PC-9 (cell line): ENCODE data around the gene DET1. TPM values are rescaled to one million over a fixed set of nuclear protein-coding genes. Genes with fewer than 3 reads are reported as not detected.

Source experiments
- BruUV-seq: library from RNA; stranded (reverse); fragments of 400-500 nt; replicated peaks from 2 replicates; lab custom pipeline; 2021; lab: Mats Ljungman, UMichigan
- CTCF ChIA-PET: fragments of 300-600 bp; sonication (Branson Sonifier 250); formaldehyde crosslinking; loops from one replicate; lab custom pipeline; 2022; ENCODE audit warnings: antibody characterized with exemption; lab: Charles Lee
- POLR2A ChIA-PET: fragments of 300-600 bp; sonication (Branson Sonifier 250); formaldehyde crosslinking; loops from one replicate; lab custom pipeline; 2022; ENCODE audit warnings: antibody characterized with exemption; ENCODE audit not compliant: unreplicated experiment; lab: Charles Lee
- DNase-seq, 2 experiments: peaks; one replicate each; pipeline versions ENCODE4 v3.0.0 to v3.0.0-alpha.2; 2015 to 2022; ENCODE audit warnings: mixed read lengths in 1 of 2
- H2AFZ ChIP-seq: fragments of 200-600 bp; sonication (generic); 2 replicates; pipeline ENCODE4 v1.8.1; 2017; ENCODE audit warnings: antibody characterized with exemption
- H3F3A ChIP-seq: fragments of 200-600 bp; sonication (generic); 2 replicates; pipeline ENCODE4 v1.8.1; 2017; ENCODE audit warnings: antibody characterized with exemption, mild to moderate bottlenecking, low read depth; ENCODE audit not compliant: insufficient read depth
- H3K27ac ChIP-seq: fragments of 200-600 bp; sonication (generic); 2 replicates; pipeline ENCODE4 v1.6.1; 2016; ENCODE audit warnings: mixed run types
- H3K27me3 ChIP-seq: fragments of 200-600 bp; sonication (generic); 2 replicates; pipeline ENCODE4 v1.6.1; 2016; ENCODE audit warnings: low read depth, mixed run types; ENCODE audit not compliant: insufficient read depth
- H3K36me3 ChIP-seq: fragments of 200-600 bp; sonication (generic); 2 replicates; pipeline ENCODE4 v1.6.1; 2016; ENCODE audit warnings: low read depth, mixed run types
- H3K4me1 ChIP-seq: fragments of 200-600 bp; sonication (generic); replicated peaks from 2 replicates; pipeline ENCODE4 v1.6.1; 2016; ENCODE audit warnings: mixed run types; ENCODE audit not compliant: insufficient read depth
- H3K4me2 ChIP-seq: fragments of 200-600 bp; sonication (generic); 2 replicates; pipeline ENCODE4 v1.6.1; 2017; ENCODE audit warnings: mixed run types
- H3K4me3 ChIP-seq: fragments of 200-600 bp; sonication (generic); 2 replicates; pipeline ENCODE4 v1.6.1; 2016; ENCODE audit warnings: mixed run types
- H3K79me2 ChIP-seq: fragments of 200-600 bp; sonication (generic); 2 replicates; pipeline ENCODE4 v1.6.1; 2017; ENCODE audit warnings: low read depth, mixed run types
- H3K9me2 ChIP-seq: fragments of 200-600 bp; sonication (generic); 2 replicates; pipeline ENCODE4 v1.8.1; 2017; ENCODE audit warnings: mild to moderate bottlenecking; ENCODE audit not compliant: insufficient read depth
- H3K9me3 ChIP-seq: fragments of 200-600 bp; sonication (generic); 2 replicates; pipeline ENCODE4 v1.8.1; 2016; ENCODE audit warnings: low read depth; ENCODE audit not compliant: insufficient read depth
- H4K20me1 ChIP-seq: fragments of 200-600 bp; sonication (generic); 2 replicates; pipeline ENCODE4 v1.8.1; 2017; ENCODE audit not compliant: insufficient read depth
- EZH2 ChIP-seq: fragments of 200-600 bp; sonication (generic); IDR thresholded peaks from 2 replicates; pipeline ENCODE4 v1.8.0; 2017; ENCODE audit warnings: antibody characterized with exemption, low read depth
- intact Hi-C: fragments of 100-400 bp; cut with micrococcal nuclease; formaldehyde crosslinking; loops from one replicate; pipeline ENCODE4 v1.10.0; 2022; ENCODE audit not compliant: unreplicated experiment
- total RNA-seq: library from RNA; stranded (reverse); gene quantifications from 2 replicates; pipeline ENCODE4 v1.2.3, GENCODE V29; 2021
- TF ChIP-seq, protein P1 (sequence below): fragments of 200-600 bp; sonication (generic); conservative IDR thresholded peaks from 2 replicates; pipeline ENCODE4 v1.6.1; 2017; ENCODE audit warnings: mixed run types, antibody characterized with exemption, mild to moderate bottlenecking, moderate library complexity

The DET1 gene
- total RNA-seq, 1 experiment from 2014 or later: 3.7 TPM

DNA sequence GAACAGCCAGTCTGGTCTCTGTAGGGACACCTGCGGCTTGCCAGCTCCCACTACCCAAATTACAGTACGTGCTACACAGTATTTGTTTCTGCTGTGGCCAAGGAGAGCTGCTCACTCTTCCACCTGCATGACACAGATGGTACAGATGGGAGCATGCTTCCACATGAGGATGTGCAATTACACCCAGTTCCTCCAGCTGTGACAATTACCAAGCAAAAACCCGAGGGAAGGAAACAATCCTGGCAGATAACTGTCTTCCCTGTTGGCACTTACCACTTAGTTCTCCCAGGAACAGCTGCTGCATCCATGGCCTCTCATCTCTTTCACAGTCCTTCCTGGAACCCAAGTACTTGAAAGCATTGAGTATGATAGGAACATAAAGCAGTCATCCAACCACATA, 34.4 kb downstream of the DET1 start:
- H3K9me3 ChIP-seq: no peaks in the 10 kb centered on the region
- TF ChIP-seq, protein P1, sequence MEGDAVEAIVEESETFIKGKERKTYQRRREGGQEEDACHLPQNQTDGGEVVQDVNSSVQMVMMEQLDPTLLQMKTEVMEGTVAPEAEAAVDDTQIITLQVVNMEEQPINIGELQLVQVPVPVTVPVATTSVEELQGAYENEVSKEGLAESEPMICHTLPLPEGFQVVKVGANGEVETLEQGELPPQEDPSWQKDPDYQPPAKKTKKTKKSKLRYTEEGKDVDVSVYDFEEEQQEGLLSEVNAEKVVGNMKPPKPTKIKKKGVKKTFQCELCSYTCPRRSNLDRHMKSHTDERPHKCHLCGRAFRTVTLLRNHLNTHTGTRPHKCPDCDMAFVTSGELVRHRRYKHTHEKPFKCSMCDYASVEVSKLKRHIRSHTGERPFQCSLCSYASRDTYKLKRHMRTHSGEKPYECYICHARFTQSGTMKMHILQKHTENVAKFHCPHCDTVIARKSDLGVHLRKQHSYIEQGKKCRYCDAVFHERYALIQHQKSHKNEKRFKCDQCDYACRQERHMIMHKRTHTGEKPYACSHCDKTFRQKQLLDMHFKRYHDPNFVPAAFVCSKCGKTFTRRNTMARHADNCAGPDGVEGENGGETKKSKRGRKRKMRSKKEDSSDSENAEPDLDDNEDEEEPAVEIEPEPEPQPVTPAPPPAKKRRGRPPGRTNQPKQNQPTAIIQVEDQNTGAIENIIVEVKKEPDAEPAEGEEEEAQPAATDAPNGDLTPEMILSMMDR: no peak
- no peak for TF ChIP-seq EZH2
- POLR2A ChIA-PET: no interaction called here
- H3K79me2 ChIP-seq: no peaks in the 10 kb centered on the region
- no peak overlapping the region for H2AFZ ChIP-seq
- H3K36me3 ChIP-seq: no peaks in the 10 kb centered on the region
- intact Hi-C loops: no loop called here
- H3K27me3 ChIP-seq: no peaks in the 10 kb centered on the region
- CTCF ChIA-PET: no interaction called here
- no TSS peak for BruUV-seq
- no peak overlapping the region for H3K4me3 ChIP-seq
- H3K4me2 ChIP-seq: no peak overlapping the region
- H3K9me2 ChIP-seq: no peaks in the 10 kb centered on the region
- H3K4me1 ChIP-seq: no peaks in the 10 kb centered on the region
- H4K20me1 ChIP-seq: no peaks in the 10 kb centered on the region
- DNase-seq: no peak
- H3K27ac ChIP-seq: no peak overlapping the region
- no peaks in the 10 kb centered on the region for H3F3A ChIP-seq

DNA sequence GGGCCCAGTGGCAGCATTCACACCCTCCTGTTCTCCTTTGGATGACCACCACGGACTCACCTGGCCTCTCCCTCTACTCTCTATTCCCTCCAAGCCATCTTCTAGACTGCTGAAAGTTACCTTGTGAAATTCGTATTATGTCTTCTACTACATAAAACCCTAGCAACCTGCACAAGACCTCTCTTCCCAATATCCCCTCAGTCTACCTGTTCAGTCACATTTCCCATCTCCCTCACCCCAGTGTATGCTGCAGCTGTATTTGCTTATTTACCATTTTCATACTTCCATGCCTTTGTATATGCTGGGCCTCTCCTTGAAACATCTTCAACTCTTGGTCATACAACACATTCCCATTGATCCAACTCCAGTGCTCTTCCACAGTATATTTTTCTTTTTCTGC, 35.3 kb downstream of the DET1 start:
- H2AFZ ChIP-seq: no peak overlapping the region
- BruUV-seq: no TSS peak
- H4K20me1 ChIP-seq: no peaks in the 10 kb centered on the region
- no peaks in the 10 kb centered on the region for H3K36me3 ChIP-seq
- ChIA-PET POLR2A (no interaction called here), CTCF (no interaction called here)
- no peaks in the 10 kb centered on the region for H3K9me3 ChIP-seq
- no peaks in the 10 kb centered on the region for H3F3A ChIP-seq
- H3K27ac ChIP-seq: no peak overlapping the region
- DNase-seq: no peak
- no peak overlapping the region for H3K4me2 ChIP-seq
- H3K4me1 ChIP-seq: no peaks in the 10 kb centered on the region
- H3K4me3 ChIP-seq: no peak overlapping the region
- H3K9me2 ChIP-seq: no peaks in the 10 kb centered on the region
- H3K27me3 ChIP-seq: no peaks in the 10 kb centered on the region
- intact Hi-C loops: no loop called here
- TF ChIP-seq EZH2: no peak
- TF ChIP-seq, protein P1: no peak
- no peaks in the 10 kb centered on the region for H3K79me2 ChIP-seq

DNA sequence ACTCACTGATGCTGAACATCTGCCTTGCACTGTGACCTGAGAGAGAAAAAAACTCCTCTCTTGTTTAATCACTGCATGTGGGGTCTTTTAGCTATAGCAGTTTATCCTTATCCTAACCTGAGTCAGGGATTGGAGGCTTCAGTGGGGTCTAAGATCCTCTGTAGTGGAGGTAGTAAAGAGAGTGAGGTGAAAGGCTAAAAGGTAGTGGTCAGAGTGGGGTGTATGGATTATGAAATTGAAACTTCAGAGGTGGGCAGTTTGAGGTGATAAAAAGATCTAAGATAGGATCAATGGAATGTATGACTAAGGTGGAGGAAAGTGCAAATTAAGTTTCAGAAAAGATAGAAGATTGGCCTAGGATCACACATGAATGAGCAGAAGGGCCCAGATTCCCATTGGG, 36.5 kb downstream of the DET1 start:
- no peak for DNase-seq
- no peaks in the 10 kb centered on the region for H3K4me1 ChIP-seq
- ChIA-PET CTCF (no interaction called here), POLR2A (no interaction called here)
- H3K9me2 ChIP-seq: no peaks in the 10 kb centered on the region
- no peak overlapping the region for H3K4me2 ChIP-seq
- TF ChIP-seq, protein P1: no peak
- no peak for TF ChIP-seq EZH2
- H4K20me1 ChIP-seq: no peaks in the 10 kb centered on the region
- H3F3A ChIP-seq: no peaks in the 10 kb centered on the region
- intact Hi-C loops: no loop called here
- H3K27ac ChIP-seq: no peak overlapping the region
- no peaks in the 10 kb centered on the region for H3K9me3 ChIP-seq
- H3K27me3 ChIP-seq: no peaks in the 10 kb centered on the region
- no TSS peak for BruUV-seq
- no peak overlapping the region for H2AFZ ChIP-seq
- H3K4me3 ChIP-seq: no peak overlapping the region
- no peaks in the 10 kb centered on the region for H3K79me2 ChIP-seq
- no peaks in the 10 kb centered on the region for H3K36me3 ChIP-seq
